CD4-positive, alpha-beta T cell (primary cell): ENCODE data around the gene ERCC5. TPM values are rescaled to one million over a fixed set of nuclear protein-coding genes. Genes with fewer than 3 reads are reported as not detected.

Source experiments
- ATAC-seq: fragments of 200-7000 bp; cut with Tn5 transposase; one replicate; pipeline ENCODE4 v1.10.0; 2022; ENCODE audit warnings: mild to moderate bottlenecking; ENCODE audit not compliant: poor library complexity
- CTCF ChIA-PET: fragments of 350-600 bp; sonication (Branson Sonifier 250); formaldehyde crosslinking; loops from one replicate; lab custom pipeline; 2021; ENCODE audit warnings: antibody characterized with exemption, inconsistent platforms; lab: Charles Lee
- POLR2A ChIA-PET: fragments of 350-600 bp; sonication (Branson Sonifier 250); formaldehyde crosslinking; loops from one replicate; lab custom pipeline; 2021; ENCODE audit warnings: antibody characterized with exemption, inconsistent platforms; lab: Charles Lee
- DNase-seq, 14 experiments: peaks; one replicate each; pipeline ENCODE4 v3.0.0-alpha.2; 2013 to 2020; ENCODE audit warnings: mixed read lengths in 2 of 14
- H3K27ac ChIP-seq, 2 donors: one replicate each; pipeline versions ENCODE4 v1.5.1 to v1.7.0; 2013; ENCODE audit warnings: low read length in 2 of 2, low read depth in 1 of 2, mild to moderate bottlenecking in 1 of 2
- H3K27me3 ChIP-seq, 2 experiments: 1 replicate in 1 of 2; 2 replicates in 1 of 2; pipeline versions ENCODE4 v1.6.1 to v1.7.0; 2013; ENCODE audit warnings: low read length in 2 of 2, control low read depth in 1 of 2, mild to moderate bottlenecking in 1 of 2, moderate library complexity in 1 of 2; ENCODE audit not compliant: insufficient read depth in 2 of 2, control insufficient read depth in 1 of 2
- H3K36me3 ChIP-seq: one replicate; pipeline ENCODE4 v1.6.1; 2013; ENCODE audit warnings: low read length, control low read depth; ENCODE audit not compliant: insufficient read depth
- H3K4me1 ChIP-seq: one replicate; pipeline ENCODE4 v1.6.1; 2013; ENCODE audit warnings: low read length, control low read depth; ENCODE audit not compliant: insufficient read depth
- H3K4me3 ChIP-seq: one replicate; pipeline ENCODE4 v1.5.1; 2013; ENCODE audit warnings: mild to moderate bottlenecking, low read length, moderate library complexity
- H3K9me3 ChIP-seq, 2 experiments: 1 replicate in 1 of 2; 2 replicates in 1 of 2; pipeline versions ENCODE4 v1.6.1 to v1.7.0; 2013; ENCODE audit warnings: low read length in 2 of 2, mild to moderate bottlenecking in 2 of 2, control low read depth in 1 of 2, moderate library complexity in 1 of 2; ENCODE audit not compliant: control insufficient read depth in 1 of 2, insufficient read depth in 1 of 2
- H3K27ac Mint-ChIP-seq: one replicate; pipeline ENCODE4 v1.8.0; 2020; ENCODE audit warnings: mixed read lengths
- H3K27me3 Mint-ChIP-seq: one replicate; pipeline ENCODE4 v1.8.0; 2021; ENCODE audit warnings: mixed read lengths
- H3K36me3 Mint-ChIP-seq: one replicate; pipeline ENCODE4 v1.8.0; 2021; ENCODE audit warnings: low read depth, mixed read lengths
- H3K4me1 Mint-ChIP-seq: one replicate; pipeline ENCODE4 v1.8.0; 2021; ENCODE audit warnings: low read depth, mixed read lengths
- H3K4me3 Mint-ChIP-seq: one replicate; pipeline ENCODE4 v1.8.0; 2020; ENCODE audit warnings: mild to moderate bottlenecking, mixed read lengths
- H3K9me3 Mint-ChIP-seq: one replicate; pipeline ENCODE4 v1.8.0; 2020; ENCODE audit warnings: mixed read lengths
- CTCF ChIP-seq: fragments of 200-600 bp; IDR thresholded peaks from one replicate; pipeline ENCODE4 v1.8.0; 2022; ENCODE audit warnings: antibody characterized with exemption, mild to moderate bottlenecking
- intact Hi-C, 2 experiments: fragments of 100-400 bp; cut with DNase I in 1 of 2; cut with micrococcal nuclease in 1 of 2; formaldehyde crosslinking; loops; one replicate each; pipeline versions ENCODE4 v1.15.1 to v1.9.0; 2023 to 2025; cut with DNase I, micrococcal nuclease
- total RNA-seq, 174 experiments: library from RNA in 2 of 174; stranded (reverse) in 2 of 174; gene quantifications; one replicate each; pipeline ENCODE4 v1.2.3 and lab custom pipeline; 2021 to 2026

ERCC5 gene
- total RNA-seq, 2 experiments from 2014 or later: 129 to 136 TPM

GRCh38 chr13:102892503-102892902, 46.7 kb downstream of the ERCC5 start:
- Mint-ChIP-seq H3K4me1 (no peaks in the 10 kb centered on the region), H3K9me3 (no peaks in the 10 kb centered on the region), H3K36me3 (no peaks in the 10 kb centered on the region), H3K27ac (no peak overlapping the region), H3K27me3 (no peaks in the 10 kb centered on the region), H3K4me3 (no peak overlapping the region)
- TF ChIP-seq CTCF: no peak
- H3K9me3 ChIP-seq: no peaks in the 10 kb centered on the region
- H3K4me3 ChIP-seq: no peak overlapping the region
- H3K27ac ChIP-seq: no peak overlapping the region
- intact Hi-C loops: no loop called here
- ATAC-seq (no peak), DNase-seq (no peak)
- CTCF ChIA-PET: no interaction called here
- no peaks in the 10 kb centered on the region for H3K4me1 ChIP-seq
- POLR2A ChIA-PET: no interaction called here
- no peaks in the 10 kb centered on the region for H3K36me3 ChIP-seq
- no peaks in the 10 kb centered on the region for H3K27me3 ChIP-seq

- no peaks in the 10 kb centered on the region for H3K27me3 ChIP-seq
- TF ChIP-seq CTCF: no peak
- no peaks in the 10 kb centered on the region for H3K36me3 ChIP-seq
- H3K9me3 ChIP-seq: no peaks in the 10 kb centered on the region
- DNase-seq: no peak
- Mint-ChIP-seq H3K27me3 (no peaks in the 10 kb centered on the region), H3K4me1 (no peaks in the 10 kb centered on the region), H3K36me3 (no peaks in the 10 kb centered on the region), H3K4me3 (no peak overlapping the region), H3K9me3 (no peaks in the 10 kb centered on the region), H3K27ac (no peak overlapping the region)
- POLR2A ChIA-PET: no interaction called here
- H3K4me1 ChIP-seq: no peaks in the 10 kb centered on the region
- intact Hi-C loops: no loop called here
- no peak overlapping the region for H3K27ac ChIP-seq
- no peak for ATAC-seq
- CTCF ChIA-PET: no interaction called here
- no peak overlapping the region for H3K4me3 ChIP-seq
Observed at GRCh38 chr13:102897371-102898138, 51.7 kb downstream of the ERCC5 start.

- no peak overlapping the region for H3K4me3 Mint-ChIP-seq
- Histone ChIP-seq H3K27ac (no peak overlapping the region), H3K27me3 (no peaks in the 10 kb centered on the region), H3K36me3 (no peaks in the 10 kb centered on the region), H3K4me1 (no peaks in the 10 kb centered on the region), H3K4me3 (no peak overlapping the region), H3K9me3 (no peaks in the 10 kb centered on the region)
- no peak for TF ChIP-seq CTCF
- H3K36me3 Mint-ChIP-seq: no peaks in the 10 kb centered on the region
- no peak for ATAC-seq
- ChIA-PET CTCF (interaction anchor here (1.3 kb wide), 1 partner anchor 30 kb away, joined by 5 read pairs; no protein-coding TSS in a partner anchor), POLR2A (no interaction called here)
- no peak overlapping the region for H3K27ac Mint-ChIP-seq
- H3K4me1 Mint-ChIP-seq: no peaks in the 10 kb centered on the region
- no peak for DNase-seq
- intact Hi-C loops: no loop called here
- H3K9me3 Mint-ChIP-seq: no peaks in the 10 kb centered on the region
- H3K27me3 Mint-ChIP-seq: no peaks in the 10 kb centered on the region
Observed at GRCh38 chr13:102900193-102900608, 54.4 kb downstream of the ERCC5 start.
